GM23338 (cell line): ENCODE measurements around the gene IRF2BP1. TPM values are rescaled to one million over a fixed set of nuclear protein-coding genes. Genes with fewer than 3 reads are reported as not detected.

ENCODE experiments used
- ATAC-seq: fragments of 200-7000 bp; cut with Tn5 transposase; 3 replicates; pipeline ENCODE4 v1.9.1; 2020
- DNase-seq: peaks from one replicate; pipeline ENCODE4 v3.0.0-alpha.2; 2015; ENCODE audit warnings: low spot score
- H2AFZ ChIP-seq: fragments of 200-600 bp; sonication (generic); 2 replicates; pipeline ENCODE4 v1.8.0; 2016; ENCODE audit warnings: antibody characterized with exemption, mild to moderate bottlenecking, moderate library complexity
- H3F3A ChIP-seq: fragments of 200-600 bp; sonication (generic); replicated peaks from 2 replicates; pipeline ENCODE4 v1.8.0; 2017; ENCODE audit warnings: antibody characterized with exemption, mixed run types, low read depth
- H3K27ac ChIP-seq: fragments of 200-600 bp; sonication (generic); 2 replicates; pipeline ENCODE4 v1.6.1; 2016; ENCODE audit warnings: low read depth
- H3K27me3 ChIP-seq: fragments of 200-600 bp; sonication (generic); 2 replicates; pipeline ENCODE4 v1.8.0; 2016; ENCODE audit warnings: mild to moderate bottlenecking, mixed run types, moderate library complexity; ENCODE audit not compliant: insufficient read depth
- H3K36me3 ChIP-seq: fragments of 200-600 bp; sonication (generic); 2 replicates; pipeline ENCODE4 v1.8.0; 2016; ENCODE audit warnings: mild to moderate bottlenecking; ENCODE audit not compliant: insufficient read depth
- H3K4me1 ChIP-seq: fragments of 200-600 bp; sonication (generic); 2 replicates; pipeline ENCODE4 v1.8.0; 2016; ENCODE audit warnings: mild to moderate bottlenecking, moderate library complexity; ENCODE audit not compliant: insufficient read depth
- H3K4me2 ChIP-seq: fragments of 200-600 bp; sonication (generic); 2 replicates; pipeline ENCODE4 v1.7.1; 2017; ENCODE audit warnings: mixed run types
- H3K4me3 ChIP-seq: fragments of 200-600 bp; sonication (generic); 2 replicates; pipeline ENCODE4 v1.6.1; 2016; ENCODE audit warnings: mixed run types
- H3K79me2 ChIP-seq: fragments of 200-600 bp; sonication (generic); replicated peaks from 2 replicates; pipeline ENCODE4 v1.8.0; 2017; ENCODE audit warnings: mild to moderate bottlenecking; ENCODE audit not compliant: insufficient read depth
- H3K9me2 ChIP-seq: fragments of 200-600 bp; sonication (generic); 2 replicates; pipeline ENCODE4 v1.8.0; 2017; ENCODE audit not compliant: insufficient read depth
- H4K20me1 ChIP-seq: fragments of 200-600 bp; sonication (generic); replicated peaks from 2 replicates; pipeline ENCODE4 v1.8.0; 2017; ENCODE audit warnings: mild to moderate bottlenecking; ENCODE audit not compliant: insufficient read depth
- H3K27ac Mint-ChIP-seq: 2 replicates; pipeline ENCODE4 v1.8.0; 2020; ENCODE audit warnings: inconsistent platforms, mild to moderate bottlenecking, moderate library complexity, mixed read lengths
- H3K27me3 Mint-ChIP-seq: 3 replicates; pipeline ENCODE4 v1.8.0; 2022; ENCODE audit warnings: low read depth, mild to moderate bottlenecking, moderate library complexity, mixed read lengths, inconsistent platforms; ENCODE audit not compliant: insufficient read depth, poor library complexity
- H3K36me3 Mint-ChIP-seq: 3 replicates; pipeline ENCODE4 v1.8.0; 2021; ENCODE audit warnings: low read depth, mild to moderate bottlenecking, inconsistent platforms, moderate library complexity, mixed read lengths
- H3K4me1 Mint-ChIP-seq: 3 replicates; pipeline ENCODE4 v1.8.0; 2020; ENCODE audit warnings: mild to moderate bottlenecking, inconsistent platforms, mixed read lengths
- H3K4me3 Mint-ChIP-seq: 3 replicates; pipeline ENCODE4 v1.8.0; 2021; ENCODE audit warnings: moderate library complexity, mild to moderate bottlenecking, inconsistent platforms, mixed read lengths
- H3K9me3 Mint-ChIP-seq: 3 replicates; pipeline ENCODE4 v1.8.0; 2020; ENCODE audit warnings: moderate library complexity, mild to moderate bottlenecking, inconsistent platforms, mixed read lengths
- CREB1 ChIP-seq: fragments of 250-450 bp; sonication (Bioruptor Pico); IDR thresholded peaks from 2 replicates; pipeline ENCODE4 v1.5.0; 2020; ENCODE audit warnings: low read depth, mild to moderate bottlenecking, moderate library complexity
- CTCF ChIP-seq, 2 experiments: fragments of 200-600 bp in 1 of 2; sonication (generic) in 1 of 2; conservative IDR thresholded peaks; 2 replicates each; pipeline versions ENCODE4 v1.5.1 to v1.6.1; 2016 to 2017; ENCODE audit warnings: antibody characterized with exemption in 2 of 2, low read depth in 2 of 2, mild to moderate bottlenecking in 2 of 2, moderate library complexity in 1 of 2
- EZH2 ChIP-seq: fragments of 200-600 bp; sonication (generic); IDR thresholded peaks from one replicate; pipeline ENCODE4 v1.8.0; 2017; ENCODE audit warnings: antibody characterized with exemption, mild to moderate bottlenecking, low read depth; ENCODE audit not compliant: unreplicated experiment
- EZH2phosphoT487 ChIP-seq: fragments of 200-600 bp; sonication (generic); IDR thresholded peaks from one replicate; pipeline ENCODE4 v1.8.1; 2018; ENCODE audit warnings: antibody characterized with exemption; ENCODE audit not compliant: unreplicated experiment
- JUNB ChIP-seq: IDR thresholded peaks from one replicate; pipeline ENCODE4 v1.6.1; 2016; ENCODE audit warnings: antibody characterized with exemption; ENCODE audit not compliant: unreplicated experiment
- POLR2AphosphoS5 ChIP-seq: IDR thresholded peaks from 2 replicates; pipeline ENCODE4 v1.6.1; 2016; ENCODE audit warnings: antibody characterized with exemption, low read depth
- REST ChIP-seq: IDR thresholded peaks from one replicate; pipeline ENCODE4 v1.6.1; 2018; ENCODE audit warnings: antibody characterized with exemption; ENCODE audit not compliant: unreplicated experiment
- STAT1 ChIP-seq: IDR thresholded peaks from one replicate; pipeline ENCODE4 v1.6.1; 2016; ENCODE audit warnings: antibody characterized with exemption; ENCODE audit not compliant: unreplicated experiment
- ZNF462 ChIP-seq: fragments of 250-450 bp; sonication (Bioruptor Pico); IDR thresholded peaks from 2 replicates; pipeline ENCODE4 v1.5.0; 2020; ENCODE audit warnings: mild to moderate bottlenecking, moderate library complexity
- polyA plus RNA-seq: library from polyadenylated mRNA; unstranded; fragments of >200 nt; fragmentation: Nextera tagmentation; extraction: Ambion mirVana; gene quantifications from 2 replicates; pipeline ENCODE4 v1.2.1, GENCODE V29; 2016
- total RNA-seq: library from RNA; depleted of rRNA; stranded (reverse); fragments of >200 nt; shearing (Covaris generic); gene quantifications from 2 replicates; pipeline ENCODE4 v1.2.3, GENCODE V29; 2014

IRF2BP1 gene
- total and polyA plus RNA-seq, 2 experiments from 2014 or later, result 10.4 to 41.6 TPM

- Histone ChIP-seq H3K79me2 (peaks cover 18% of the 10 kb centered on the region), H3K4me3 (no peak overlapping the region), H3K9me2 (0 out of 2 replicates have a peak, but pooled peaks cover 4% of the 10 kb centered on the region), H3F3A (peaks cover 6% of the 10 kb centered on the region; the same call in 1 of the 2 replicates), H4K20me1 (no peaks in the 10 kb centered on the region; the same call in 1 of the 2 replicates), H3K27ac (no peak overlapping the region), H3K36me3 (no peaks in the 10 kb centered on the region), H2AFZ (no peak overlapping the region), H3K27me3 (no peaks in the 10 kb centered on the region), H3K4me1 (peaks cover 10% of the 10 kb centered on the region; the same call in 1 of the 2 replicates), H3K4me2 (no peak overlapping the region)
- Mint-ChIP-seq H3K9me3 (no peaks in the 10 kb centered on the region), H3K27me3 (peaks cover 13% of the 10 kb centered on the region), H3K4me1 (peaks cover 28% of the 10 kb centered on the region), H3K27ac (no peak overlapping the region), H3K4me3 (no peak overlapping the region), H3K36me3 (peaks cover 20% of the 10 kb centered on the region)
- no peak for ATAC-seq
- DNase-seq, result no peak
- no peak for TF ChIP-seq STAT1
- TF ChIP-seq REST, result no peak
- TF ChIP-seq EZH2, result no peak
- TF ChIP-seq EZH2phosphoT487, result no peak
- no peak for TF ChIP-seq ZNF462 (CRISPR knock-in tag)
- no peak for TF ChIP-seq JUNB
- TF ChIP-seq POLR2AphosphoS5, result no peak
- TF ChIP-seq CTCF (conservative IDR thresholded peaks at IDR 0.05; ENCODE audit: low read depth in 2 of 2), result no peak
- no peak for TF ChIP-seq CREB1 (CRISPR knock-in tag)
Measured at GRCh38 chr19:45872095-45872919, 13.6 kb downstream of the IRF2BP1 start.
